ENCODE results near the gene ATF6. TPM values are rescaled to one million over a fixed set of nuclear protein-coding genes. Genes with fewer than 3 reads are reported as not detected.

ATF6 gene
- total and polyA plus RNA-seq, 2 of the 8 experiments (the other 6 are each of a cell fraction or from before 2014, with no cell fraction given): 4.6 to 10.0 TPM

DNA sequence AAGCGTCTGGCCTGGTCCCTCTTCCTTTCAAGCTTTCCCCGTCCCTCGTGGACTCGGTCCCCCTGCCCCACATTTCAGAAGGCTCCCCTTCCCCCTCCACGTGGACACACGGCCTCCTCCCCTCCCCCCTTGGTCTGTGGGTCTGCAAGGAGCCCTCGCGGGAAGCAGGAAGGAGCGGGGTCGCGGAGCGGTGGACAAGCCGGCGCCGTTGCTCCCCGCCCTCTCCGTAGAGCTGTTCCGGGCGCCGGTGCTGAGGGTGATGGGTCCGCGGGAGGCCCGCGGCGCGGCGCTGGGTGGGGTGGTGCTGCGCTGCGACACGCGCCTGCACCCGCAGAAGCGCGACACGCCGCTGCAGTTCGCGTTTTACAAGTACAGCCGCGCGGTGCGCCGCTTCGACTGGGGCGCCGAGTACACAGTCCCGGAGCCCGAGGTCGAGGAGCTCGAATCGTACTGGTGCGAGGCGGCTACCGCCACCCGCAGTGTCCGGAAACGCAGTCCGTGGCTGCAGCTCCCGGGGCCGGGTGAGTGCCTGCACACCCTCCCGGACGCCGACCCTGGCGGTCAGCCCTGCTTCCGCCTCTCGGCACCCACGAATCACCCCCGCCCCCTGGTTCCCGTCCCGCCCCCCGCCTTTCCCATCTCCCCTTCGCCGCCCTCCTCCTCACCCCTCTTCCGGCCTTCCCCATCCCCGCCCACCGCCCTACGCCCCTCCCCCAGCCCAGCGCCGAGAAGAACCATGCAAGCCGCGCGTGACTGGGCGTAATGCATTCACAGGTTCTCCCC lies 39.5 kb upstream of the ATF6 start (continued):
- TF ChIP-seq KDM1A (IDR thresholded peaks at IDR 0.05; ENCODE audit: borderline replicate concordance, low read length) (no peak), BCL11A (IDR thresholded peaks at IDR 0.05; ENCODE audit: low read depth in 2 of 2, low read length in 2 of 2) (no peak), CBX8 (IDR thresholded peaks at IDR 0.05; ENCODE audit: borderline replicate concordance, low read depth, low read length) (no peak), POLR2A (IDR thresholded peaks at IDR 0.05; ENCODE audit: control extremely low read depth in 1 of 2, low read depth in 2 of 2, low read length in 2 of 2) (no peak; a peak in 1 of 3 replicates), RNF2 (IDR thresholded peaks at IDR 0.05; ENCODE audit: borderline replicate concordance, low read depth, low read length, missing control alignments, poor library complexity, severe bottlenecking) (no peak), SP1 (IDR thresholded peaks at IDR 0.05; ENCODE audit: low read depth, low read length) (no peak), SIX5 (IDR thresholded peaks at IDR 0.05; ENCODE audit: low read depth, low read length) (no peak), CHD2 (IDR thresholded peaks at IDR 0.05; ENCODE audit: low read length) (peak; percentile 51; the same call in 1 of the 2 replicates), EGR1 (IDR thresholded peaks at IDR 0.05; ENCODE audit: borderline replicate concordance, low read depth, low read length) (no peak), GTF2F1 (IDR thresholded peaks at IDR 0.05; ENCODE audit: borderline replicate concordance, low read depth, low read length) (no peak), SAP30 (IDR thresholded peaks at IDR 0.05; ENCODE audit: insufficient read depth, insufficient replicate concordance, low read length) (peak; percentile 14), SIN3A (conservative IDR thresholded peaks at IDR 0.05 in 1 of 2, IDR thresholded peaks at IDR 0.05 in 1 of 2; ENCODE audit: low read depth in 1 of 2, low read length in 2 of 2) (peak in 1 of 2 experiments; percentile 16; a peak in 2 of 4 replicates), KDM4A (IDR thresholded peaks at IDR 0.05; ENCODE audit: low read depth, low read length, severe bottlenecking) (peak; percentile 99)
- TF ChIP-seq, protein P1, sequence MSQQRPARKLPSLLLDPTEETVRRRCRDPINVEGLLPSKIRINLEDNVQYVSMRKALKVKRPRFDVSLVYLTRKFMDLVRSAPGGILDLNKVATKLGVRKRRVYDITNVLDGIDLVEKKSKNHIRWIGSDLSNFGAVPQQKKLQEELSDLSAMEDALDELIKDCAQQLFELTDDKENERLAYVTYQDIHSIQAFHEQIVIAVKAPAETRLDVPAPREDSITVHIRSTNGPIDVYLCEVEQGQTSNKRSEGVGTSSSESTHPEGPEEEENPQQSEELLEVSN (IDR thresholded peaks at IDR 0.05): no peak; the same call in 1 of the 2 replicates

Measured in H1 (cell line).